GM21360 (cell line): ENCODE results near the gene CHRM2.

Source experiments
- ATAC-seq: cut with Tn5 transposase; IDR thresholded peaks from one replicate; pipeline ENCODE4 v1.9.1; 2021; ENCODE audit warnings: mild to moderate bottlenecking, moderate library complexity; ENCODE audit not compliant: unreplicated experiment

Gene CHRM2

GRCh38 chr7:137018468-137018867 lies 150.0 kb downstream of the CHRM2 start:
- ATAC-seq = no peak

- ATAC-seq = no peak
These were observed 151.9 kb downstream of the CHRM2 start for GRCh38 chr7:137020351-137020750.

DNA sequence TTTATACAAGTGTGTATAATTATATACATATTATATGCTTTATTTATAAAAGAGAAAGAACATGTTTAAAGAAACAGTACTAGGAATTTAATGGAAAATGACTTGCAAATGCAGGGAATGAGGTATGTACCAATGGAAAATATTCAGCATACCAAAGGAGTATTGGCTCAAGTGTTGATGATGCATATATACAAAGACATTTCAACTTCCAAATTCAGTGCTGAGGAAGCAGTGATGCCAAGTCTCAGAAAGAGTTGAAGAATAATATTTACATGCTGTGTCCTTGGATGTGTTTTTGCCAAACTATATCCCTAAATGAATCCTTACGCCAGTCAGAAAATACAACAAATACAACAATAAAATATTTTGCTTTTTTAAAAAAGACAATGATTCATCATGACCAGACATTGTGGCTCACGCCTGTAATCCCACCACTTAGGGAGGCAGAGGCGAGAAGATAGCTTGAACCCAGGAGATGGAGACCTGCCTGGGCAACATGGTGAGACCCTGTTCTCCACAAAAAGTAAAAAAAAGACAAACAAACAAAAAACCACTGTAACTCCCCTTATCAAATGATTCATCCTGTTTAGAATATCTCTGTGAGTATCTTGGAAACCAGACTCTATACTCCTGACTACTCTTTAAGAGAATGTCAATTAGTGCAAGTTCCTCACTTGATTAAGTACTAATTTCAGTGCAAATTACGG lies 157.2 kb downstream of the CHRM2 start:
- ATAC-seq = no peak

- ATAC-seq = no peak
These were observed 157.7 kb downstream of the CHRM2 start for GRCh38 chr7:137026176-137026500.

GRCh38 chr7:137032436-137032835 lies 164.0 kb downstream of the CHRM2 start:
- ATAC-seq = no peak

DNA sequence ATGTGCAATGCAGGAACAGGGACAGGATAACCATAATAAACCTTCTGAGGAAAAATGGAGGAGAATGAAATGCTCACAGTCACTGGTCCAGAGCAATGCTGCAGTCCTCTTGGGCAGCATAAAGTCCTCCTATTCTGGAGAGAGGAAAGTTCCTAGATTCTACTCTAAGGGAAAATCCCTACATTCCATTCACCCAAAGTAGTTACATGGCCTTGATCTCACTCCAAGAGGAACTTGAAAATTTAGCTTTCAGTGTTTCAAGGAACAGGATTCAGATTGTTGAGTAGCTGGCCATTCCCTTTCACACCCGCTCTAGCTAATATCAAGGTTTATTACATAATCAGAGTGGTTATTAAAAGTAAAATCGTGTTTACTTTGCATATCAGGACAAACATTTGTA lies 168.3 kb downstream of the CHRM2 start:
- ATAC-seq = no peak

DNA sequence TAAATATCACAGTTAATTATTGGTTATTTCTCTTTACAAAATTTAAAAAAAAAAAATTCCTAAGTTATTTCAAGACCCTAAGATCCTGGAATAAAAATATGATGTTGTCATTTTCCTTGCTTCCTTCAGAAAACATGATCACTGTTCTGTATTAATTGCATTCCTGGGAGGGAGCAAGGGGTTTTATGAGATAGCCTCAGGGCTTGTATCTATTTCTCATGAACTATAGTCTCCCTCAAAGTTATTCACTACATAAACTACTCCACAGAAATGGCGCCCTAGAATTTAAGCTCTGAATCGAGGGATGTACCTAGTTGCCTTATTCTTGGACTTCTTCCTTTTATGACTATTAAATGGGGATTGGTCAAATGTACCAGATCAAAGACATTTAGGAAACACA lies 170.3 kb downstream of the CHRM2 start:
- ATAC-seq = no peak

- no peak for ATAC-seq
These were observed 172.3 kb downstream of the CHRM2 start for GRCh38 chr7:137040745-137041144.

GRCh38 chr7:137045573-137045972 lies 177.1 kb downstream of the CHRM2 start:
- ATAC-seq = no peak

- ATAC-seq = no peak
These were observed 201.0 kb downstream of the CHRM2 start for GRCh38 chr7:137069249-137069963.
